ENCODE results near the gene THSD7A. TPM values are rescaled to one million over a fixed set of nuclear protein-coding genes. Genes with fewer than 3 reads are reported as not detected.

The THSD7A gene
- total RNA-seq, 1 experiment from 2014 or later: 5.2 TPM

DNA sequence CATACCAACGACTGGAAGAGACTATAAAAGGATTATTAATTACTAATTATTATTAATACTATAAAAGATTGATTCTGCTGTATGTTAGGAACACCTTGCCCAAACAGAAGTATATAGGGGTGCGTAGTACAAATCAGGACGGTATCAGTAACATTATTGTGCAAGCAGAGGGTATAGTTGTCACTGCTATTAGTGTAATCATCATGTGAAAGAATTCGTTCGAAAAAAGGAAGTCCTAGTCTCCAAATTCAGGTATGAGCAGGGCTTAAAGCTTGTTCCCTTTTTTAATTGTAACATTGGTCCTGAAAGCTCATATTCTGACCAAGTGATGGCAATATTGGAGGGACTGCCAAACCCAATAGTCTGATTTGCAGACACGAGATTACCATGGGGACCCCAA lies 81.8 kb downstream of the THSD7A start:
- DNase-seq (ENCODE audit: low read depth): no peak

DNA sequence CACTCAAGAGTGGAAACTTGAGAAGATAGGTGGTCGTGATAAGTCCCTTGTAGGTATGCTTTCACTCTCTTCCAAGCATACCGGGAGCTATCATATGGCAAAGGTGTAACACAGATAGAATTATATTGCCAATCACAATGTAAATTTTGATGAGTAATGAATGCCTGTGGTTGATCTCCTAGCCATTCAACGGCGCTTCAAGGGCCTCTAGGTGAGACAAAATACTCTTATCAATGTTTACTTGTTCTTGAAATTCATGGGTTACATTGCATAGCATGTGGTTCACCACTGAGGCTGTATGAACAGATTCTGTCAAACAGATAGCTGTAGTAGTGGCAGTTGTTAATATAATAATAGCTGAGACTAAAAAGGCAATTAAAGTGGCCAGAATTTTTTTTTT lies 82.4 kb downstream of the THSD7A start:
- DNase-seq (ENCODE audit: low read depth): peak; percentile 54

DNA sequence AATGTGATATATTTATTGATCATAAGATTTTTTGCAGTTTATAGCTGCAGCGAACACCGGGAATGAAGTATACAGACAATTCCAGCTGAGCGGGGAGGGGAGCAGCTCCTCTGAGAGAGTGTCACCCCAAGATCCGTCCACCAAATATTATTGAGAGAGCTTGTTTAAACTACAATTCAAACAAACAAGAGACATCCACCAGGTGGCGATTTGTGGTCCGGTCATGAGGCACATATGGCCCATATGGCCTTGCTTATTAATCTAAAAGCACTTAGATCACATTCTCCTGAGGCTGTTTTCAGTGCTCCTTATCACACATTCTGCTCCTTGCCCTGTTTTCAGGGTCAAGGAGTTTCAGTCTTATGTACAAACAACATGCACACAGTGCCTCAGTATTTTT lies 83.1 kb downstream of the THSD7A start:
- DNase-seq (ENCODE audit: low read depth): no peak

DNA sequence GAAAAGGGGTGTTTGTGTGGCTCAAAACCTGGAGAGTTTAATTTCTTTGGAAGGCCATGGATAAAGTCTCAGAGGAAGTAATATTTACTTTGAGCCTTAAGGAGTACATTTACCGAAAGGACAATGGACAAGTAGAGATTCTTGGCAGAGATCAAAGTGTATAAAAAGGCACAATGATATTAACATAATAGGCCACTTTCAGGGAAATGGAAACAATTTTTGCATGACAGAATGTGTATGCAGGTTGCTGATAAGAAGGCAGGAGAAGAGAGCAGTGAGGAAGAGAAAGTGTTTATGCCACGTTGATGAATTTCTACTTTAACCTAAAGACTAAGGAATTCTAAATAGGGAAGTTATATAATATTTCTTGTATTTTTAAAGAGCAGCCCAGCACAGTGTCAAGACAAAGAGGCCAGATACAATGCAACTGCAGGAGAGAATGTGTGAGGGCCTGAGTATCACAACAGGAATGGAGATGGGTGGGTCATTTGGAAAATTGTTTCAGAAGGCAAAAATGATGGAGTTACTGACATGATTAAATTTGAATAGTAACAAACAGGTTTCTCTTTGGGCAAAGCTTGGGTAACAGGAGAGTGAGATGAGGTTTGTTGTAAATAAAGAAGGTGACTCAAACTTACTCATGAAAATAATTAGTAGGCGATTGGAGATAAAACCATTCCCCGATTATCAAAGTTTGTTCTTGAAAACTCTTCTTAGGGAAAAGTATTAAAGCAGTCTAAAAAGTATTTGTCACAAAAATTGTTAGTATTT lies 84.1 kb downstream of the THSD7A start:
- peak; percentile 47 for DNase-seq (ENCODE audit: low read depth)

DNA sequence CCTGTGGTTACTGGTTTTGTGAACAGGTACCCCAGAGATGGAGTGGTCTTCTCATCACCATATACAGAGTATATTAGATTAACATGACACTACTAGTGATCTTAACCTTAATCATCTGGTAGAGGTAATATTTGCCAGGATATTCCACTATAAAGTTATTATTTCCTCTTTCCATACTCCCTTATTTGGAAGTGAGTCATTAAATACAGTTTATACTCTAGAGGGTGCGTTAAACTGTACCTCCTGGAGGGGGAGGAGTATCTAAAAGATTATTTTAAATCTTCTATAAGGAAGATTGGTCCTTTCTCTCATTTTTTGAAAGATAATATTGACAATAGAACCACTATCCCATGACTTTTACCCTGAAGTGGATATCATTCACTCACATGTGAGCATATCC lies 85.4 kb downstream of the THSD7A start:
- no peak for DNase-seq (ENCODE audit: low read depth)

DNA sequence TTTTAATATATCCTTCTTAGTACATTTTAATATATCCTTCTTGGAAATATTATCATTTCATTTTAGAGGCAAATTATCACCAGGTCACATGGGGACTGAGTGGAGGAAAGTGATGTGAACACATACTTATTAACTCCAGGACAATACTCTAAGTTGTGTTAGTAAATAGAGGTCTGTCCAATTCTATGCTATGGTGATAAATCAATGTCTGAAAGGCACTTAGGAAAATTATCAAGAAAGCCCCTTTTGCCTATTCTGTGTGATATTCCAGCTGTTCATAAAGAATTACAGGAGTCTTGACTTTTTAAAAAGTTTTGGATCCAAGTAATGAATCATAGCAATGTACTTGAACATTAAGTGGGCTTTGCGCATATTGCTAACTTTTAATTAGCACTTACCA lies 88.5 kb downstream of the THSD7A start:
- DNase-seq (ENCODE audit: low read depth): no peak

DNA sequence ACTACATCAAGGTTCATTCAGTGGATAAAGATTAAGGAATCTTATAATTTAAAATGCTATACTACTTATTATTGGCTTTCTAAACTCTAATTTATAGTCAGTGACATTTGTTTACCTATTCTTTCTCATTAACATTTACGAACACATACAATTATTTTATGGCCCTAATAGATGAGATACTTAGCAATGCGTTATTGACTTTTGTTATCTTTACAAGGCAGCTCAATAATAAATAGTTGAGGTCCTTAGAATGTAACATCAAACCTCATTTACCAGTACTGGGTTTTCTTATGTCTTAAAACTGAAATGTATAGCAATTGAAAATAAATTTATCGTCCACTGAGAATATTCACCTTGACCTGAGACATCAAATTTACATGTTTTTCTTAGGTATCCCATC lies 89.0 kb downstream of the THSD7A start:
- no peak for DNase-seq (ENCODE audit: low read depth)

DNA sequence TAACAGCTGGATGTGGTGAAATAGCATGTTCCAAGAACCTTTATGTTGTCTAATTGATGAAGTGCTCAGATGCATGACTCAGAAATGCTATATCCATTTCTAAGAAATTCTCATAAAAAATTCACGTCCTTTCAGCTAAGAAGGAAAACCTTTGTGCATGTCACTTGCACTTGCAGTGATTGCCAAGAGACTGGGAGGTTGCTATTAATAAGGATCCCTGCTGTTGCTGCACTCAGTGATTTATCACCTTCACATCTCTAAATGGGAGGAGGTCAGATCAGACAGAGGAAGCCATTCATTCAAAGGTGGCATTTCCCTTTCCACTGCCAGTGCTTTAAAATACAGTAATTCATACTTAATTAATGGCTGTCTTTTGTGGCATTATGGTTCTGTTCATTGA lies 89.5 kb downstream of the THSD7A start:
- peak; percentile 66 for DNase-seq (ENCODE audit: low read depth)

DNA sequence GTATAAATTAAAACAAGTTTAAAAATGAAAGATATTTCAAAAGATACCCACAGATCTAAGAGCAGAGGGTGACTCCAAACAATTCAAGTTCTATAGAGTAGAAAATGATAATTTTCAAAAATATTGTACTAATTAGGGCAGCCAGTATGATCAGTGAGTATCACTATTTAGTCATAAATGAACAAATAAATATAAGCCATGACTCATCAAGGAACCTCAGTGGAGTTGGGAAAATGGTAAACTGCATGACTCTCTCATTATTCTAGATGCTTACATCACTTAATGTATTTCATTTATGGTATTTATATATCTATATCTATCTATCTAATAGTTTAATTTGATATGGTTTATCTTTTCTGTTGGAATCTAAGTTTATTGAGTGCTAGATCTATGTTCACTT lies 94.3 kb downstream of the THSD7A start:
- no peak for DNase-seq (ENCODE audit: low read depth)

DNA sequence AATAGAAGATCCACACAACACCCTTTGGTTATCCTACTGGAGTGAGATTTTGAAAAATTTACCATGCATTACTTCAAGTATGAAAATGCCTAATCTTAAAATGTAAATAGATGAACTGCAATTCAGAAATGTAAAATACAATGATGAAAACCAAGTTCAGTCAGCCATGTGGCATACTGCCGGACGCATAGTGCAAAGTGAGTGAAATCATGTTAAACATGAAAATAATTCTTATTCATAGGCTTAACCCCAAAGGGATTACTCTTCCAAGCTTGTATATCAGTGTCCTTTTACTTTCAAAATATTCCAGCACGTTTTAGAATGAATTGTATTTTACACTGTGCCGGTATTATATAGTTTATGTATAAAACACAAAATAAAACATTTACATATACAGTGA lies 99.8 kb downstream of the THSD7A start:
- no peak for DNase-seq (ENCODE audit: low read depth)

DNA sequence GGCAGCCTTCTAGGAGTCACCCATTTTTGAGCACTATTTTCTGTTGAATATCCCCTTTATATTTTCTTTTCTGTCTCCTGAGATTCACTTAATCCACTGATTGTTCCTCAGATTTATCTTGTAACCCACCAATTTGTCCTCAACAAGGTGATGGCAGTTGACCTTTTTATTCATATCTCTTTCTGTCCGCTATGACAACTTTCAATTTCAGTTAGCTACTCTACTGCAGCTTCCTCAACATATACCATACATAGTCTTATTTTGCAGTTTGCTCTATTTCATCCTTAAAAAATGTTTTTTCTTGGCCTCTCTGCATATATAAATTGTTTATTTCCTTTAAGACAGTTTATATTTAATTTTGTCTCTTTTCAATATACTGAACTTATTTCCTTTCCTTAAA lies 101.3 kb downstream of the THSD7A start:
- no peak for DNase-seq (ENCODE audit: low read depth)

DNA sequence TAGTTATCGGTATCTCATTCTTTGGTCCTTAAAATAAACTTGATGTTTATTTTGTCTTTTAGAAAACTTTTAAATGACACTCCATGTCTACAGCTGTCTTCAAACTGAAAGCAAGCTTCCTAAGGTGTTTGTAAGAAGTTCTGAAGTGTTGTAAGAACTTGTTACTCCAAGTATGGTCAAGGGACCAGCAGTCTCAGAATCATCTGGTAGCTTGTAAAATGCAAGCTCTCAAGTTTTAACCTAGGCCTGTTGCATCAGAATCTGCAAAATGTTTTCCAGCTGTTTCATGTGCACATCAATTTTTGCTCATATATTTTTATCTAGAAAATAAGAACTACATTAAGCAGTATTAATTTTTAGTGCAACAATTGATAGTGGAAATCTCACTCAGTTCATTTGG lies 104.1 kb downstream of the THSD7A start:
- DNase-seq (ENCODE audit: low read depth): no peak

DNA sequence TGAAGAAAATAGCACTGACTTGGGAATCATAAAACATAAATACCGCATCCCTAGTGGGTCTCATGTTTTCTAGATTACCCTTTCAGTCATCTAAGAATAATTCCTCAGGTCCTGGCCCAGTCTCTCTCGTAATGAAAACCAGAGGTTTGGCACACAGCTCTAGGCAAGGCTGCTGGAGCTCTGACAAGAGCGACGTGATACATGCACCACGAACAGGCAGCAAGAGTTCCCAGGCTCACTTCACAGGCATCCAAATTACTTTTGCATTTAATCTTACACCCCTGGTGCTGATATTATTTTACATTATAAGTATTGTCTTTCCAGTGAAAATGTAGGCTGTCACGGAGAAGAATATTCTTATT lies 105.2 kb downstream of the THSD7A start:
- DNase-seq (ENCODE audit: low read depth): peak; percentile 43

DNA sequence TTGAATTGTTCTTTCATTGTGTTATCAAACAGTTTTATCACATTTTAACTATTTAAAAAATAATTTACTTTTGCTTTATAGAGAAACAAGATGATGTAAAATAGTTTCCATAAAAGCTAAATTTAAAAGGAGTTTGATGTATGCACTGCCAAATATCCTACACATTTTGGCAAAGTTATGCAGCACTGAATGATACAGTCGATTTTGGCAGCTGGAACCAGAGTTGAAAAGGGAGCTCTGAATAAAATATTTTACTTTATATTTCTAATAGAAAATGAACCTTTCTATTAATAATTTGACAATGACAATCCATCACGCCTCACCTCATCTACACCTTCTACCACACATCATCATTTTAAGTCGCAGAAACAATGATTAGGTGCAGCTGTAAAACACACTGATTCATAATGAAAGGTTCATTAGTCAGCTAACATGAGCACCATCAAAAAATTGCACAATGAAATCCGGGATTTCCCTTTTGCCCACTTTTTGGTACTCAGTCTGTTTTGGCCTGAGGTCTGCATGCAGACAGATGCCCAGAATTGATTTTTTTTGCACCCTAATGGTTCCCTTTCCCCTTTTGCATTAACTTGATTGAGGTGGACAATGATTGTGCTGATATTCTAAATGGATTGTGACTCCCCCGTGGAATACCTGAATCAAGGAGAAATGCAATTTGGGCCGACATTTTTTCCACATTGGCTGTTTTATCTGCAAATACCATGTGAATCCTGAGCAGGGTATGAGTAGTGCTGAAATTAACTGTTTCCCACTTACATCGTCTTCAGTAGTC lies 105.8 kb downstream of the THSD7A start:
- DNase-seq (ENCODE audit: low read depth): no peak

DNA sequence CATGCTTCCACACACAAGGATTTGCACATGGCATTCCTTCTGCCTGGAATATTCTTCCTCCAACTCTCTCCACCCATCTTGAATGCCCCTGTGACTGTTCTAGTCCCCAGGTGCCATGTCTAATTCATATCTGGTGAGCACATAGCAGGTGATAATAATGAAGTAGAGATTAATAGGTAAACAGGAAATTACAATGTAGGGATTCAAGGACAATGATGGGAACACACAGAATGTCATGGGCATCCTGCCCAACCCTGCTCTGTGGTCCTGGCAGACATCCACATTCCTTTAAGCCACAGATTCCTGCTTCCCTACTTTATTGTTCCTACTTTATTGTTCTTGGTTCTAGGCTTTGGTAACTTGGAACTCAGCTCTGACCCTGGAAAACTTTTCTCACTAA lies 115.8 kb downstream of the THSD7A start:
- DNase-seq (ENCODE audit: low read depth): peak; percentile 86

DNA sequence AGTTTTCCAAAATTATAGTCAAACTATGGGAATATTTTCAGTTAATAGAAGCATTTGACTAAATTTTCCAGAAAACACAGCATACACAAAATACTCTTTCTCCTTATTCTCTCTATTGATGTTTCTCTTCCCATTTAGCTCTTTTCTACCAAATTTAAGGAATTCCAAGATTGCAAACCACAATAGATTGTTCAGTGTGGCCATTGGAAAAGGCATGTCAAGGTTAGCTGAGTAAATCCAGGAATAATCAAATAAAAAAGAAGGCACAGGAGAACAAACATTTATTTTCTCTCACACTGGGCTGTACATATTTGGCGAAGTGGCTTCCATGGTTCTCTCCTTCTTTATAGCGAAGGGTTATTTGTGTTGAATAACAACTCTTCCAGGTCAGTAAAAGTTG lies 117.3 kb downstream of the THSD7A start:
- no peak for DNase-seq (ENCODE audit: low read depth)

DNA sequence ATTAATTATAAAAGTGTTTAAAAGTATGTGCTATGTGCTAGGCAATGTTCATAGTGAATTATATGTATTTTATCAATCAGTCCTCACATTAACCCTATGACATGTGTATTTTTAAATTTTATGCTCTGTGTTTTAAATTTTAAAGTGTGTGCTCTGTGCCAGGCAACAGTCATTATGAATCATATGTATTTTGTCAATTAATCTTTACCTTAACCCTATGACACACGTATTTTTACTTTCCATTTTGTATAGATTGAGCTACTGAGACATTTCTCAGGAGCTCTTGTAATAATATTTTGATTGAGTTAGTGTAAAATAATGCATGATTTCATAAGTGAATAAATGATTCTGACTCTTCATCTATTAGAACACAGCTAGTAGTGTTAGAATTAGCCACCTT lies 117.8 kb downstream of the THSD7A start:
- no peak for DNase-seq (ENCODE audit: low read depth)

DNA sequence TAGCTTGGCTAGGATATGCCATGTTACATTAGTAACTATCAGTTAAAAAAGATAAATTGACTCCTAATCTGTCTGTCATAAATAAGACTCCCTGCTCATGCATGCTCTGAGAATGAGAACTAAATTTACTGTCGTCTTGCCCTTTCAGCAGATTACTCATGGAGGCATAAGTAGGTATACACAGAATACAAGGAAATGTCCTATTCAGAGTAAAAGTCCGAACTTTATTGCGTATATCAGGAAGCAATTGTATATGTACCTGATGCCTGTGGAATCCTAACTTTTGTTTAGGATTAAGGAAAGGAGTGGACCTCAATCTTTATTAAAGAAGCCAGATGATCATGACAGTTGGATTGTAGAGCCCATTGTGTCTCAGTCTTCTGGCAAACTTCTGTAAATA lies 118.6 kb downstream of the THSD7A start:
- DNase-seq (ENCODE audit: low read depth): no peak

DNA sequence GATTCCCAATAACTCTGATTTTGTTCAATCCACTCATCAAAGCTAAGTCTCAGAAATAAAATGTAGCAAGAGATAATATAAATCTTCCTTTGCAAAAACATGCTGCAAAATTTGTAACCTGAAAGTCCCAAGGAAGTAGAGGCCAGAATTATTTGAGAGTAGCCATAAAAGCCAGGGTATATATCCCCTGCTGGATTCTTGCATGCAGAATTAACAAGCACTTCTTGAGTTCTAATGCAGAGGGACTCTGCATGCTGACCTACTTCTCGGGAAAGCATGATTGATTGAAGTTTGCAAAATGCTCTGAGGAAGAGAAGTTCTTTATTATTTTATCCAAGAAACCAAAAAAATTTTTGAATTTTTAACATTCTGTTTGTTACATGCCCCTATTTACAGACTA lies 121.6 kb downstream of the THSD7A start:
- DNase-seq (ENCODE audit: low read depth): no peak

DNA sequence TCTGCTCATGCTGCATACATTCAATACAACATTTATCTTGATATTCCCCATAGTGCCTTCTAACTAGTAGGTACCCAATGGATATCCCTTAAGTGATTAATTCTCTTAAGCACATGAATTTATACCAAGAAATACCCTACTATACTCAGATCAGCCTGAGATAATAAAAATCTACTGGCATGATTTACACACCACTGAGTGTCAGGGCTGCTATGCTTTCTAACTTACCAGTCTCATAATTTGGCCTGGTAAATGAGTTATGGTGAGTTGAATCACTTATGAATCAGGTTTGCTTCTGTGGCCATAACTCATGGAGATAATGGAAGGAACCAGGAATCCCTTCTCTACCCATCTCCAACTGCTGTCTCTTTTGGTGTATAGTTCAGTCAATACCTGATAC lies 122.8 kb downstream of the THSD7A start:
- peak; percentile 45 for DNase-seq (ENCODE audit: low read depth)

DNA sequence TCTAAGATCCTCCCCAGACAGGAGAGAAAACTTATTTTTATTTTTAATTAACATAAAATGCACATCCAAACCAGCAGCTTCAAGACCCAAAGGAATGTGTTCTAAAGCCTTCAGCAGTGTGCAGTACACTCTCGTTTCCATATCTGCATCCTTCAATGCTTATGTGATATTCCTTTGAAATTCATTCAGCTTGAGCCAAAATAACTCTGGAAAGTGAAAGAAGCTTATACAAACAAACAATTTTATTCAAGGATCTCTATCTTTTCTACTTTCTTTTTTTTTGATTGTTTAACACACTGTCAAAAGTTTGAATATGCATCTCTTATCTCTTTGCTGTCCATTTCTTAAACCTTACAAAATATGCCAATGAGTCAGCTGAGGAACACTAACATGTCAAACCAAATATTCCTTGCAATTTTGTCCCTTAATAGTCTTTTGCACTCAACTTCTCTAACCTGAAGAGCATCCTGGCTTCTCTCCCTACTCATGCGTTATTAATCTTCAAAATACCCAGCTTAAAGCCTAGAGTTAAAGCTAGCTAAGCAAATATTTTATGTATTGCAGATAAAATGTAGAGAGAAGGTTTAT lies 124.3 kb downstream of the THSD7A start:
- DNase-seq (ENCODE audit: low read depth): peak; percentile 28

DNA sequence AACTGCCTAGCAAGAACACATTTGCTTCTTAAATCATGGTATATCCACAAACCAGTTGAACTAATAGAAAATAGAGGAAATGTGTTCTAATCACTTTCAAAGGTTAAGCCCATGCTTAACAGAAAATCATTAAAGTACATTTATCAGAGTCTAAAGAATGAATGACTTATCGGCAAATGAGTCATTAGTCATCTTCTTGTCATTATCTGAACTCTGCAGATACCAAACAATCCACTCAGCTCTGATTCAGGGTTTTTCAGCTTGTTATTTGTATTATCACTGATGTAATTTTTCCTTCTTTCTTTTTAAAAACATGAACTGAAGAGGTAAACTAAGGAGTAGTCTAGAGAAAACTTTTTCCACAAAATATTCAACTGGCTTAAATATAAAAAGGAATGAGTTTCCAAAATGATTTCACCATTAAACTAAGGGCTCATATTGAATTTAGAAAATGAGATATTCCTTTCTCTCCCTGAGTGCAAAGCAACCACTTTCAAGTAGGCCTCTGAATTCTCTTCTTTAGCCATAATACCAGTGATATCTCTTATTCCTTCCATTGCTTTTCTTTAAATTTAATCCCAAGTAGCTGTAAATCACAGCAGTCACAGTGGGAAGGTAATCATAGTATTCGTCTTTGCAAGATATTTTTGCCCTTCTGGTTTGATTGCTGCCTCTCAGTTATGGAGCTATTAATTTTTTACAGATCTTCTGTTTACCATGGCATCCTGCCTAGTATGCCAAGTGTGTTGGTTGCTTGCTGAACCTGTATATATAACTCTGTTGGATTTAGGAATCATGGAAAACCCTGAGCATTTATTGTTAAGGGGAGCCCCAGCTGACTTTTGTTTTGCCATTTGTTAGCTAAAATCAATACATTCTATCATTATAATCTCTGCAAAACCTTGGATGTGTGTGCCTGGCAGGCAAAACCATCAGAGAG lies 125.1 kb downstream of the THSD7A start:
- DNase-seq (ENCODE audit: low read depth): peak; percentile 23

Data from M059J (cell line).